Upper lobe of right lung (tissue), 1 donor: Measurements from ENCODE around the gene OR5AR1. TPM values are rescaled to one million over a fixed set of nuclear protein-coding genes. Genes with fewer than 3 reads are reported as not detected.

Experiments
- ATAC-seq: fragments of 200-7000 bp; cut with Tn5 transposase; one replicate; pipeline ENCODE4 v1.9.1; 2020; ENCODE audit warnings: mild to moderate bottlenecking, moderate library complexity
- DNase-seq: peaks from one replicate; pipeline ENCODE4 v3.0.0-alpha.2; 2020
- H3K27ac ChIP-seq: fragments of 200-600 bp; one replicate; pipeline ENCODE4 v1.8.0; 2022
- H3K27me3 ChIP-seq: fragments of 200-600 bp; one replicate; pipeline ENCODE4 v1.8.0; 2022; ENCODE audit warnings: mild to moderate bottlenecking
- H3K36me3 ChIP-seq: fragments of 200-600 bp; one replicate; pipeline ENCODE4 v1.8.0; 2022
- H3K4me1 ChIP-seq: fragments of 200-600 bp; one replicate; pipeline ENCODE4 v1.8.0; 2022
- H3K4me3 ChIP-seq: fragments of 200-600 bp; one replicate; pipeline ENCODE4 v1.8.0; 2022; ENCODE audit warnings: mild to moderate bottlenecking
- H3K9me3 ChIP-seq: fragments of 200-600 bp; one replicate; pipeline ENCODE4 v1.8.0; 2022
- CTCF ChIP-seq: fragments of 200-600 bp; IDR thresholded peaks from one replicate; pipeline ENCODE4 v1.8.0; 2022; ENCODE audit warnings: antibody characterized with exemption
- intact Hi-C: fragments of 100-400 bp; cut with DNase I; formaldehyde crosslinking; loops from one replicate; pipeline ENCODE4 v1.11.0; 2022
- total RNA-seq: library from RNA; stranded (reverse); fragmentation: NEBNext Ultra II Directional; extraction: Animal tissue kit (Norgen Biotek cat#: 25700); gene quantifications from one replicate; pipeline ENCODE4 v1.2.1, GENCODE V29; 2021
- donor health status: DM: no; HTN: yes; CAD: no; lungs with severe emphysema.

Gene OR5AR1
- total RNA-seq, 1 donor from 2014 or later: not detected

GRCh38 chr11:56714206-56714605 is 50.7 kb downstream of the OR5AR1 start:
- intact Hi-C loops: no loop called here
- Histone ChIP-seq H3K9me3 (no peaks in the 10 kb centered on the region), H3K27ac (no peak overlapping the region), H3K4me1 (no peaks in the 10 kb centered on the region), H3K27me3 (no peaks in the 10 kb centered on the region), H3K36me3 (no peaks in the 10 kb centered on the region), H3K4me3 (no peak overlapping the region)
- ATAC-seq (no peak), DNase-seq (no peak)
- no peak for TF ChIP-seq CTCF

Other genes with a start within 250 kb of the OR5AR1 start
- gene OR5M3, start 190.3 kb upstream of the OR5AR1 start, total RNA-seq: not detected
- not detected for gene OR5M8, start 172.3 kb upstream of the OR5AR1 start, total RNA-seq
- not detected for gene OR5M11, start 120.4 kb upstream of the OR5AR1 start, total RNA-seq
- gene OR5M10, start 86.0 kb upstream of the OR5AR1 start, total RNA-seq: not detected
- gene OR5M1, start 48.8 kb upstream of the OR5AR1 start, total RNA-seq: not detected
- gene OR5AP2, start 21.2 kb upstream of the OR5AR1 start, total RNA-seq: not detected
- not detected for gene OR9G1, start 35.4 kb downstream of the OR5AR1 start, total RNA-seq
- gene OR9G4, start 85.0 kb downstream of the OR5AR1 start, total RNA-seq: not detected